ENCODE results near the gene BRD4. TPM values are rescaled to one million over a fixed set of nuclear protein-coding genes. Genes with fewer than 3 reads are reported as not detected.
"Not testable (repeated sequence)": the region's sequence is repeated elsewhere in the genome, so short reads cannot be mapped to it uniquely, and the experiment has no call there.

BRD4 gene
- polyA plus RNA-seq, 4 donors = 44.5 to 69.0 (median 53.5) TPM

DNA sequence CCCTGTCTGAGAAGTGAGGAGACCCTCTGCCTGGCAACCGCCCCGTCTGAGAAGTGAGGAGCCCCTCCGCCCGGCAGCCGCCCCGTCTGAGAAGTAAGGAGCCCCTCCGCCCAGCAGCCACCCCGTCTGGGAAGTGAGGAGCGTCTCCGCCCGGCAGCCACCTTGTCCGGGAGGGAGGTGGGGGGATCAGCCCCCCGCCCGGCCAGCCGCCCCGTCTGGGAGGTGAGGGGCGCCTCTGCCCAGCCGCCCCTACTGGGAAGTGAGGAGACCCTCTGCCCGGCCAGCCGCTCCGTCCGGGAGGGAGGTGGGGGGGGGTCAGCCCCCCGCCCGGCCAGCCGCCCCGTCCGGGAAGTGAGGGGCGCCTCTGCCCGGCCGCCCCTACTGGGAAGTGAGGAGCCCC, 30.7 kb upstream of the BRD4 start:
- DNase-seq (ENCODE audit: low read depth in 4 of 4, low spot score in 3 of 4) = not testable (repeated sequence)

DNA sequence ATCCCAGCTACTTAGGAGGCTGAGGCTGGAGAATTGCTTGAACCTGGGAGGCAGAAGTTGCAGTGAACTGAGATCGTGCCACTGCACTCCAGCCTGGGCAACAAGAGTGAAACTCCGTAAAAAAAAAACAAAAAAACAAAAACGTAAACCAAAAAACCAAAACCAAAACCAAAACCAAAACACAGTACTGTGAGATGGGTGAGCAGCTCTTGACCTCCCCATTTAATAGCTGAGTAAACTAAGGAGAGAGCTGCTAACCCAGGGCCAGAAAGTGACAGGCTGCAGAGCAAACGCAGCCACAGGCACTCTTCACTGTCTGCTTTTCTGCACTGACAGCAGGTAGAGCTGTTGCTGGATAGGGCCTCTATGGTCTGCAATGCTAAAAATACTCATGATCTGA, 27.7 kb upstream of the BRD4 start:
- not testable (repeated sequence) for DNase-seq (ENCODE audit: low read depth in 4 of 4, low spot score in 3 of 4)

DNA sequence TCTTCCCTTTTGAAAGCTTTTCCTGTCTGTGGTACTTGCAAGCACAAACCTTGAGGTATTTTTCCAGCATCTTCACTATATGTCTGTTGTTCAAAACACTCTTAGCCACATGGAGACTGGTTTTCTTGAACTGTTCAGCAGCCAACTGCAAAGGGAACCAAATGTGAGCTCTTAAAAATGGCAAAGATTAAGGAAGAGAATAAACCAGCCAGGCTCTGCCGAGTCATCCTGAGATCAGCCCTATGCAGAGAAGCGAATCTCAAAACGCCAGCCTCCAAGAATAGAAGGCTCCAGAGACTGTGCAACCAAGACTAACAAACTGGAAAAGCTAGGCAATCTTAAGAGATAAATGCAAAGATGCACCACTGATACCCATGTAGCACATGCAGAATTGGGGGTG, 26.6 kb upstream of the BRD4 start:
- DNase-seq (ENCODE audit: low read depth in 4 of 4, low spot score in 3 of 4) = no peak

DNA sequence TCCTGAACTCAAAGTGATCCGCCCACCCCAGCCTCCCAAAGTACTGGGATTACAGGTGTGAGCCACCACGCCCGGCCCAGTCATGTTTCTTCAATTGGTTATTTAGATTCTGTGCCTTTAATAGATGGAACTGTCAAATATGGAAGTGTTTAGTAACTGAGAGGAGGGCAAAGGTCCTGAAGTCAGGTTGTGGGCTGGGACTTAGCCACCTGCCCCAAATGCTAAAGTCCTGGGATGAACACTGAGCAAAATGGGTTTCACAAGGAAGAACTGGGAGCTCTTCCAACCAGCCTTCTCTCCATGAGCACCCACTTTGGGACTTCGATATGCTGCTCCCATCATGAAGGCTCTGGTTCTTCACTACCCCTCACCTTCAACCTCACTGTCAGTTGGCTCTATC, 25.6 kb upstream of the BRD4 start:
- no peak for DNase-seq (ENCODE audit: low read depth in 4 of 4, low spot score in 3 of 4)

DNA sequence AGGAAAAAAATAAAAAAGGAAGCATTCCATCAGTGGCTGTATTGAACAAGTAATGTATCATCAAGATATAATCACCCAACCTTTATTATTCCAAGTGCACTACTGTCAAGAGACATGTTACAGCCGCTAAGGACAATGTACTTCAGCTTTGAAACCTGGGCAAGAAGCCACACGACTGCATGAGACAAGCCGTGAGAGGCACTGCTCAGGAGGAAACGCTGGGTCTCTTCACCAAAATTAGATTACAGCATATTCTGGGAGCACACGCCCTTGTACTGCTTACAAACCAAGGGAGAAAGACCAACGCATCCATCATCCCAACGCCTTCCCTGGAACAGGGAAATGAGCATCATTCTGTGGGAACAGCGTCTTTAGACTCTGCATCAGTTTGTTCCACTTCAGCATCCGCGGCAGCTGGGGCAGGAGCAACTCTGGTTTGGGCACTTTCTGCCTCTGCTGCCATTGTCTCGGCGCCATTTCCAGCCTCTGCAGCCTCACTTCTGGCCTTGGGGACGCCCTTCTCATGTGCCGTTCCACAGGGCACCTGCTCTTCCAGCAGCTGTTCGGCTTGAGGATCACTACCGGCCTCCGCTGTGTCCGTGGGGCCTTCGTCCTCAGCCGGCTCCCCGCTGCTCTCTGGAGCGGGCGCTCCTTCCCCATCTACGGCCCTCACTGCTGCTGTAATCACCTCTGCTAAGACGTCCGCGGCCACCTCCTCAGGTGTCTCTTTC, 22.4 kb upstream of the BRD4 start:
- DNase-seq (ENCODE audit: low read depth in 4 of 4, low spot score in 3 of 4) = no peak

DNA sequence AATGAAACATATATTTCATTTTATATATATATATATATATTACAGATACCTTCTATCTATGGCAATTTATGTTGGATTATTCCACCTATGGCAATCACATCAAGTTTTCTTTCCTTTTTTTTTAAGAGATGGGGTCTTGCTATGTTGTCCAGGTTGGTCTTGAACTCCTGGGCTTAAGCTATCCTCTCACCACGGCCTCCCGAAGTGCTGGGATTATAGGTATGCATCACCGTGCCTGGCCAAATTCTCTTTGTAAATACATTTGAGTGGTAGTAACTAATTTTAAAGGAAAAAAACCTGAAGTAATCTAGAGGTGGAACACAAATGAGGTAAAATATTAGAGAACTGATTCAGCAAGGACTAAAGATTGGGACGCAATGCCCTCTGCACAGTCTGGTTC, 21.6 kb upstream of the BRD4 start:
- DNase-seq (ENCODE audit: low read depth in 4 of 4, low spot score in 3 of 4) = no peak

DNA sequence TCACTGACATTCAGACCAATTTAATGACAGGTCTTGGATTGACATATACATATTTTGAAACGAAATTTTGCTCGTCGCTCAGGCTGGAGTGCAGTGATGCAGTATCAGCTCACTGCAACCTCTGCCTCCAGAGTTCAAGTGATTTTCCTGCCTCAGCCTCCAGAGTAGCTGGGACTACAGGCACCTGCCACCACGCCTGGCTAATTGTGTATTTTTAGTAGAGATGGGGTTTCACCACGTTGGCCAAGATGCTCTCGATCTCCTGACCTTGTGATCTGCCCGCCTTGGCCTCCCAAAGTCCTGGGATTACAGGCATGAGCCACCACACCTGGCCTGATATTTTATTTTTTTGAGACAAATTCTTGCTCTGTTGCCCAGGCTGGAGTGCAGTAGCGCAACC, 20.2 kb upstream of the BRD4 start:
- DNase-seq (ENCODE audit: low read depth in 4 of 4, low spot score in 3 of 4) = not testable (repeated sequence)

DNA sequence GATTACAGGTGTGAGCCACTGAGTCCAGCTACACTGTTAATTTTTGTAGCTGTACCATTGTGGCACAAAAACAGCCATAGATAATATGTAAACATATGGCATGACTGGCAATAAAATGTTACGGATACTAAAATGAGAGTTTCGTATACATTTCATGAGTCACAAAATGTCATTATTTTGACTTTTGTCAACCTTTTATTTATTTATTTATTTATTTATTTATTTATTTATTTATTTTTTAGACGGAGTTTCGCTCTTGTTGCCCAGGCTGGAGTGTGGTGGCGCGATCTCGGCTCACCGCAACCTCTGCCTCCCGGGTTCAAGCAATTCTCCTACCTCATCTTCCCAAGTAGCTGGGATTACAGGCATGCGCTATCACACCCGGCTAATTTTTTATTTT, 9.0 kb upstream of the BRD4 start:
- DNase-seq (ENCODE audit: low read depth in 4 of 4, low spot score in 3 of 4) = not testable (repeated sequence)

DNA sequence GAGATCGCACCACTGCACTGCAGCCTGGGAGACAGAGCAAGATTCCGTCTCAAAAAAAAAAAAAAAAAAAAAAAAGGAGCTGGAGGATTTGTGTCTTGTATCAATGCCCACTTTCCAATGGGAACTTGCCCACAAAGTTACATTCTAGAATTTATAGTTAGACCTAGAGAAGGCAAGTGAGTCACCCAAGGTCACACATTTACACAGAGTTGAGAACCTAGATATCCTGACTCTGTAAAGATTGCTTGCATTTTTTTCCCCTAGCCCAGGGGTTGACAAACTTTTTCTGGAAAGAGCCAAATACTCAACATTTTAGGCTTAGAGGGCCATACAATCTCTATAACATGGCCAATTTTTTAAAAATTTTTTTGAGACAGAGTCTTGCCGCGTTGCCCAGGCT, 7.7 kb upstream of the BRD4 start:
- no peak for DNase-seq (ENCODE audit: low read depth in 4 of 4, low spot score in 3 of 4)

DNA sequence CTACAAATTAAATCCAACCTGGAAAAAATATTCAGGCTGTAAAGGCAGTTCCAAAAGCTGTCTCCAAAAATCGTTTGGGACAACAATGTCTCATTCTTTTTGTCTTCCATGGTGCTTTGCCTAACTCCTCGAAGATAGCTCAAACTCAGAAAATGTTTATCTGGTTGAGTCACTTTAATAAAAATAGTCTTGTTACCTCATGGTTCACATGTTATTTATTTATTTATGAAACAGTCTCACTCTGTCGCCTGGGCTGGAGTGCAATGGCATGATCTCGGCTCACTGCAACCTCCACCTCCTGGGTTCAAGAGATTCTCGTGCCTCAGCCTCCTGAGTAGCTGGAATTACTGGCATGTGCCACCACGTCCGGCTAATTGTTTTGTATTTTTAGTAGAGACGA, 4.9 kb upstream of the BRD4 start:
- DNase-seq (ENCODE audit: low read depth in 4 of 4, low spot score in 3 of 4) = no peak

DNA sequence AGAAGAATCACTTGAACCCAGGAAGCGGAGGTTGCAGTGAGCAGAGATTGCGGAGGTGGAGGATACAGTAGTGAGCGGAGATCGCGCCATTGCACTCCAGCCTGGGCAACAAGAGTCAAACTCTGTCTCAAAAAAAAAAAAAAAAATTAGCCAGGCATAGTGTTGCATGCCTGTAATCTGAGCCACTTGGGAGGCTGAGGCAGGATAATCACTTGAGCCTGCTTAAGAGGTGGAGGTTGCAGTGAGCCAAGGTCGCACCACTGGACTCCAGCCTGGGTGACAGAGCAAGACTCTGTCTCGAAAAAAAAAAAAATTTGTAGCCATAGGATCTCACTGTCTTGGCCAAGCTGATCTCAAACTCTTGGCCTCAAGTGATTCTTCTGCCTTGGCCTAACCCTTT, 3.7 kb upstream of the BRD4 start:
- not testable (repeated sequence) for DNase-seq (ENCODE audit: low read depth in 4 of 4, low spot score in 3 of 4)

DNA sequence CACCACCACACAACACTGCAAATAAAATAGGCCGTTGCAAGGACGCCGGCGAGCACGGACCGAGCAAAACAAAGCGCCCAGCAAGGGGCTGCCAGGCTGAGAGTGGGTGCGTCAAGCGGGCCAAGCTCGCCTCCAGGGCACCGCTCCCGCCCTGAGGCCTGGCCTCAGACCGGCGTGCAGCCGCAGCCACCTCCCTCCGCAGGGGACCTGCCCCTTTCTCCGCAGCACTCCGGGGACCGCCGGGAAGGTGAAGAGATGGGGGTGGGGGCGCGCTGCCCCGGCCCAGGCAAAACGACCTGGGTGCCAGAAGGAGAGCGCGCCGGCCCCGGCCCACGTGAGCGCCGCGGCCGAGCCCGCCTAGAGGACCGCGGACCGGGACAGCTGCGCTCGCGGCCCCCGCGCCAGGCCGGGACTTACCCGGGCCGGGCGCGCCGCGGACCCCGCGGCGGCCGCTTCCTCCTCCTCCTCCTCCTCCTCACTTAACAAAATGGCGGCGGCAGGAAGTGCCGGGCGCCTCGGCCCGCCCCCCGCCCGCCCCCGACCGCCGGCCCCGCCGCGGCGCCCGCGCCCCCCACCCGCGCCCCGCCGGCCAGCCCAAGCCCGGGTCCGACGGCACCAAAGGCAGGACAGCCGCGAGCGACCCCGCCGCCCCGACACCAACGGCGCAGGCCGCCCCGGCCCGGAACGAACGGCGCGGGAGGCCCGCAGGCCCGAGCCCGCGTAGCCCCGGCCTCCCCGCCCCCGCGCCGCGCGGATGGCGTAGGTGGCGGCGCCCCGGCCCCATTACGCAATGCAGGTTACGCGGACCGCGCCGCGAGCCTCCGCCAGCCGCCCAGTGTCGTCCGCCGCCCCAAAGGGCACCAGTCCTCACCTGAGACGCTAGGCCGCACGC, 674 bp downstream of the BRD4 start:
- no peak for DNase-seq (ENCODE audit: low read depth in 4 of 4, low spot score in 3 of 4)

DNA sequence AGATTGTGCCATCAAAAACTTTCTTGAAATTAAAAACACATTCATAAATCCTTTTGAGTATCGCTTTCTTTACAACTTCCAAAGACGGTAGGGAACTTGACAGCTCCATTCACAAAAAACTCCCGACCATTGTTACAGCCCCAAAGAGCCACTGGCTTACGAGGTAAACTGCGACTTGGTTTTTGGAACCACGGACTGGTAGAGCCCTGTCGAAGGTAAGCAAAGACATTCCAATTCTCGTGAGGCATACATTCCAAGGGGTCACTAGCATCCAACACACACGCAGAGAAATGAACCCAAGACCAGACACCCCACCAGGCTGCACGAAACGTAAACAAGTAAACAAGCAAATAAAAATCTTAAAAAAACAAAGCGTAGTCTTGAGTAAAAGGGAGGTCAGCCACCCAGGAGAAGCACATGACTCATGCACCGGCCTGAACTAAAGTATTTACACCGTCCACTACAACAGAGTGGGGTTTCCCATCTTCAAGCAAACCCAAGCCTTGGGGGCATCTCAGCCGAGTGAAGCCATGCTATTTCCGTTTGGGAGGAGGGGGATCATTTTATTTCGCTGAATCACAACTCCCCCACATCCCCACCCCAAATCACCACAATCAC, 1.4 kb downstream of the BRD4 start:
- no peak for DNase-seq (ENCODE audit: low read depth in 4 of 4, low spot score in 3 of 4)

DNA sequence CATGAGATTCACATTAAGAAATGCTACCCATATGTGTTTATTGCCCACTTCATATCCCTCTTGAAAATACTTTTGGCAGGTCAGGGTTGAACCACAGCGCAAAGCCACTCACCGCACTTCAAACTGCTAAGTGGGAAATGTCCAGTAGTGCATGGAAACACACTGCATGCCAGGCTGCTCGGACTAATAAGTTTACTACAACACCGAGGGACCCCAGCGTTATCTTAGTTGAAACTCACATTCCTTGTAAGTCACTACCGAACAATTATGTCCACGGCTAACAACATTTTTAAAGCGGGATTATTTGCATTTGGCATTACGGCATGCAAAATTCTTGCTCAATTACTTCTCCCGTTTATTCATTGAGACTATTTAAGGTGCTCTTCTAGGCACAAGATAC, 4.0 kb downstream of the BRD4 start:
- no peak for DNase-seq (ENCODE audit: low read depth in 4 of 4, low spot score in 3 of 4)

DNA sequence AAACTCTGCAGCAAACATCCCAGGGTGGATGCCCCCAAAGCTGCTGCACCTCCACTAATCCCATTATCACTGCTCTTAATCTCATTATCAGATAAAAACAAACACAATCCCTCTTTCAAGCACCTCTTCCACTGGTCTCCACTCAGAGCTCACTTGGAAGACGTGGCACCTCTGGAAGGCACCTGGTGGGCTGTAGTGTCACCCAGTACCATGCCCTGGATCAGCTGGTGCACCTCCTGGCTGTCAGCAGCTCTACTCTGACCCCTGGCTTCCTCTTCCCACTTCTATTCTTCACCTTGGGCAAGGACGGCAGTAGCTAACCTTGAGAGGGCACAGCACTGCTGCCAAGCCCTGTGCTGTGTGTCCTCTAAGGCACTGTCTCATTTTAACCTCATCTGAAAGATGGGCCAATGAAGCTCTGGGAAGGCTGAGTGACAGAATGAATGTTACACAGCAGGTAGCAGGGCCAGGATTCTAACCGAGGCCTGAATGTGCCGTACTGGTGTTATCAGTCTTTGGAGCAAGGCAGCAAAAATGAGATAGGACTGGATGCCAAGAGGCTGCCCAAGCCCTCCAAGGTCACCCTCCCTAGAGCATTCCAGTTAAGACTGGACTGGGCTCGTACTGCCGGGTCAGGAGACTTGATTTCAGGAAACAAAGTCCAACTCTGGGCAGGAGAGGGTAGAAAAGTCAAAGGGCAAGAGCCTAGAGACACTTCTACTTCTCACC, 7.4 kb downstream of the BRD4 start:
- DNase-seq (ENCODE audit: low read depth in 4 of 4, low spot score in 3 of 4) = no peak

DNA sequence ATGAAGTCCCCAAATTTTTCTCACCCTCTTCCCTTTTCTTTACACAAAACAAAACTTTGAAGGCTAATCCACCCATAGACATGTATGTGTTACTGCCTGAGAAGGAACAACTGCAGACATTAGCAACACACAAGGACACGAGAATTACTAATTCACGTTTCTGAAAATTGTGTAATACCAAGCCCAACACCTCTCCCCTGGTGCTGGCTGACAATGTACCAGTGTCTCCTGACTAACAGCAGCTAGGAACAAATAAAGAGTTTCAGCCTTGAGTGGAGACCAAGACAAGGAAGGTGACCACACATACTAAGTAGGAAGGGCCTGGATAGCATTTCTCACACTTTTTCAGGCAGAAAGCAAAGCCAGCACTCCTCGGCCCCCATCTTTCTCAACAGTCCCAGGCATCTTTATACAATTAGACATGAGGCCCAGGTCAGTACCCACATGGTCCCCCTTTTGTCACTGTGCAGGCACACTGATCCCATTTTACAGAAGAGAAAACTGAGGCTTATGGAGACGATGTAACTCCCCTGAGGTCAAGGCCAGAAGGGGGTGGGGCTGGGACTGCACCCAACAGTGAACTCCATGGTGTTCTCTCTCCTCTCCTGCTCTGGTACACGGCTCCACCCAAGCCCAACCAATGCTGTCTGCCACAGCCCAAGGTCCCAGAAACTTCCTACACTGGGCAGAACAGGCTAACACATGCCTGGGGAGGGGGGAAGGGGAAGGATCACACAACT, 8.7 kb downstream of the BRD4 start:
- DNase-seq (ENCODE audit: low read depth in 4 of 4, low spot score in 3 of 4) = no peak

DNA sequence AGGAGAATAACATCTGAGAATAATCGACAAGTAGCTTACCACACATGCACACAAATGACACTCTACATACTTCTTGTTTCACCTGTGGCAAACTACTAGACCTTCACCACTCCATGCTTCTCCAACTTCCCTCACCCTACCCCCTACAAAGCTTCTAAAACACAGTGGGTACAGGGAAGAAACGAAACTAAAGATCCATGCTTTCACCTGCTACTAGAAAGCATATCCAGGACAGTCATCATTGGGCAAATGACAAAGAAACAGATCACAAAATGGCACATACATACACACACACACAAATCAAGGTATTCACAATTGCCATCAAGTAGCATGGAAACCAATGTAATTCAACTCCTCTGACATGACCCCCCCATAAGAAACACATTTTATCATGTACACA, 10.6 kb downstream of the BRD4 start:
- no peak for DNase-seq (ENCODE audit: low read depth in 4 of 4, low spot score in 3 of 4)

DNA sequence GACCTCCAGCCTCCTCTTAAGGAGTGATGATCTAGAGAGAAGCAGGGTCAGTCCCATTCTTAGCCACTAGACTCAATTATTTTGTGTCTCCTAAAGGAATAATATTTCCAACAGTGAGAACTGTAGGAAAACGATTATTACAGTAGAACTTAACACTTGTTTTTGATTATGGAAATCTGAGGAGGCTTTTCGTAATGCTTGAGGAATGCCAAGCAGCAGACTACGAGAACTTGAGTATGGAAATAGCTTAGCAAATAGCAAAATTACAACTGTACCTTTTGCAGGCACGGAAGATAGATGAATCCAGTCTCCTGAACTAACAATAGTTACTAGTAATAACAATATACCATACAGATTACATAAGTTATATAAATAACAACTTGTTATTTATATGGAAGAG, 12.2 kb downstream of the BRD4 start:
- no peak for DNase-seq (ENCODE audit: low read depth in 4 of 4, low spot score in 3 of 4)

DNA sequence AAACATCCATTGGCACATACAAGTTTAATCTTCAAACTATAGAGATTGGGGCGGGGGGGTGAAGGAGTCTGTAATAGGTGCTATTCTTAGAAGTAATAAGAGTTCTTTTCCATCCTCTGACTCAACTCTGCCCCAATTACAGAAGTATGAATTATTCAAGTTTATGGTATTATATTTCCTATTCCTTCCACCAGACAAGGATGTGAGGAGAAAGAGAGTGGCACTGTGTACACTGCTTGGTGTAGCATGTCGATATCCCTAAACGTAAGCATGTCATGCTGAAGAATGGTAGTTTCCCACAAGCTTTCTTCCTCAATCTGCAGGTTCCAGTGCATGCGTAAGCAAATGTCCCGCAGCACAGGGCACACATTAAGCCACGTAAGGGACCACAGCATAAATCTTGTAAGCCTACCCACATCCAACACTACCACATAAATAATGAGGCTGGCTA, 14.1 kb downstream of the BRD4 start:
- DNase-seq (ENCODE audit: low read depth in 4 of 4, low spot score in 3 of 4) = no peak

DNA sequence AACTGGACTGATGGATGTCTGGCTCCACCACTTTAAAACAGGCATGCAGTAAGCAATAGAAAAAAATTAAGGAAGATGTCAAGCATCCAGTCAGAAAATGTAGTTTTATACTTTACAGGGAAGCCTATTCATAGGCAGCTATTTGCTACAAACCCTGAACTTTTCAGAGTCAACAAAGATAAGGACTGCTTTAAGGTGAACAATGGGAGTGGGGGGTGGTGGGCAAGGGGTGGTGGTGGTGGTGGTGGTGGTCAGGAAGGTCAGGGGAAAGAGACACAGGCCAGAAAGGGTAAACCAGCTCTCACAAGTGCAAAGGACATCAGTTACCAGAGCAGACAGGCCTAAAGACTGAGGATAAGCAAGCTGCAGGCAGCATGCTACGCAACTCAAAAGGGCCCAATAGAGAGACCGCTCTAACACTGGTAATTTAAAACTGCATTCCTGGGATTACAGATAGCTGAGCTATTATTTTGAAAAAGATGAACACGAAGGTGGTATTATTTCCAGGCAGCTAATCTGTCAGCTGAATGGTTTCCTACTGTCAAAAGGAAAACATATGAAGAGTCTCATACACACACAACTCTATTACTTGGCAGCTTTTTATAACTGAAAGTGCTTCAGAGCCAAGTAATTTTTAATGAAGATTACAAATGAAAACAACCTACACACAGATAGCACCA, 14.8 kb downstream of the BRD4 start:
- DNase-seq (ENCODE audit: low read depth in 4 of 4, low spot score in 3 of 4) = no peak

All from left renal pelvis (tissue), 4 donors.